HepG2 (cell line): Measurements from ENCODE around the gene SNX19. TPM values are rescaled to one million over a fixed set of nuclear protein-coding genes. Genes with fewer than 3 reads are reported as not detected.

ENCODE experiments used
- CBX2 ChIP-seq, 2 experiments: fragments of 200-600 bp in 1 of 2; sonication (generic); formaldehyde crosslinking in 1 of 2; IDR thresholded peaks; 2 replicates each; pipeline versions ENCODE4 v1.7.0 to v1.8.1; 2018 to 2022; ENCODE audit warnings: low read depth in 2 of 2, low read length in 1 of 2, mild to moderate bottlenecking in 1 of 2, missing genetic modification reagents in 1 of 2
- CBX5 ChIP-seq: sonication (generic); formaldehyde crosslinking; IDR thresholded peaks from 2 replicates; pipeline ENCODE4 v1.4.0; 2020; ENCODE audit warnings: missing genetic modification reagents, borderline replicate concordance
- CREM ChIP-seq, 2 experiments: sonication (generic) in 1 of 2; formaldehyde crosslinking in 1 of 2; IDR thresholded peaks; 2 replicates each; pipeline versions ENCODE4 v1.4.0 to v1.6.1; 2016 to 2020; ENCODE audit warnings: antibody characterized with exemption in 1 of 2, mild to moderate bottlenecking in 1 of 2, missing genetic modification reagents in 1 of 2
- DPF2 ChIP-seq: sonication (generic); formaldehyde crosslinking; IDR thresholded peaks from 2 replicates; pipeline ENCODE4 v1.4.0; 2020; ENCODE audit warnings: mild to moderate bottlenecking, low read depth, missing genetic modification reagents, borderline replicate concordance
- PCBP2 ChIP-seq: fragments of 200-400 bp; formaldehyde crosslinking; optimal IDR thresholded peaks from 2 replicates; pipeline ENCODE3; 2018; ENCODE audit warnings: low read length, low read depth; ENCODE audit not compliant: poor library complexity, severe bottlenecking
- SETDB1 ChIP-seq: sonication (generic); formaldehyde crosslinking; IDR thresholded peaks from 2 replicates; pipeline ENCODE4 v1.5.1; 2020; ENCODE audit warnings: missing genetic modification reagents, mild to moderate bottlenecking, borderline replicate concordance
- TCF7 ChIP-seq: sonication (generic); IDR thresholded peaks from 2 replicates; pipeline ENCODE4 v1.6.1; 2016; ENCODE audit warnings: antibody characterized with exemption, low read depth
- ZNF598 ChIP-seq: sonication (generic); formaldehyde crosslinking; IDR thresholded peaks from 2 replicates; pipeline ENCODE4 v1.5.1; 2020; ENCODE audit warnings: mild to moderate bottlenecking, missing genetic modification reagents, borderline replicate concordance
- ZNF784 ChIP-seq: sonication (generic); formaldehyde crosslinking; IDR thresholded peaks from 2 replicates; pipeline ENCODE4 v1.5.1; 2020; ENCODE audit warnings: missing genetic modification reagents, mild to moderate bottlenecking, borderline replicate concordance
- polyA plus RNA-seq, 8 experiments: library from polyadenylated mRNA; depleted of rRNA in 3 of 8; stranded (reverse) in 7 of 8; unstranded in 1 of 8; fragments of >200 nt; fragmentation: Illumina TruSeq in 4 of 8; extraction: Trizol in 4 of 8; gene quantifications; 2 replicates each; pipeline versions ENCODE4 v1.2.1 to v1.2.3, GENCODE V29; 2011 to 2016; ENCODE audit warnings: low read depth in 4 of 8, missing spikeins in 1 of 8, mixed read lengths in 1 of 8; ENCODE audit not compliant: insufficient read depth in 1 of 8
- total RNA-seq, 5 experiments: library from RNA; depleted of rRNA; stranded (reverse); fragments of >200 nt; fragmentation: Illumina TruSeq; extraction: Trizol; gene quantifications; 2 replicates each; pipeline ENCODE4 v1.2.3, GENCODE V29; 2016; ENCODE audit warnings: low read depth in 1 of 5
- TF ChIP-seq, protein P1 (sequence below): sonication (generic); formaldehyde crosslinking; IDR thresholded peaks from 2 replicates; pipeline ENCODE4 v1.4.0; 2020; ENCODE audit warnings: missing genetic modification reagents, borderline replicate concordance
- TF ChIP-seq, protein P2 (sequence below): sonication (generic); formaldehyde crosslinking; IDR thresholded peaks from 2 replicates; pipeline ENCODE4 v1.4.0; 2020; ENCODE audit warnings: mild to moderate bottlenecking, missing genetic modification reagents
- TF ChIP-seq, protein P3 (sequence below): sonication (generic); IDR thresholded peaks from 2 replicates; pipeline ENCODE4 v1.6.1; 2016; ENCODE audit warnings: low read depth, borderline replicate concordance
- TF ChIP-seq, protein P4 (sequence below): sonication (generic); formaldehyde crosslinking; IDR thresholded peaks from 2 replicates; pipeline ENCODE4 v1.9.0; 2021; ENCODE audit warnings: missing genetic modification reagents, mild to moderate bottlenecking, borderline replicate concordance

Gene SNX19
- total and polyA plus RNA-seq, 2 of the 13 experiments (the other 11 are each of a cell fraction or from before 2014, with no cell fraction given), result 0.13 to 0.27 TPM

GRCh38 chr11:130865774-130866114 lies 50.5 kb downstream of the SNX19 start (continued):
- TF ChIP-seq, protein P1, sequence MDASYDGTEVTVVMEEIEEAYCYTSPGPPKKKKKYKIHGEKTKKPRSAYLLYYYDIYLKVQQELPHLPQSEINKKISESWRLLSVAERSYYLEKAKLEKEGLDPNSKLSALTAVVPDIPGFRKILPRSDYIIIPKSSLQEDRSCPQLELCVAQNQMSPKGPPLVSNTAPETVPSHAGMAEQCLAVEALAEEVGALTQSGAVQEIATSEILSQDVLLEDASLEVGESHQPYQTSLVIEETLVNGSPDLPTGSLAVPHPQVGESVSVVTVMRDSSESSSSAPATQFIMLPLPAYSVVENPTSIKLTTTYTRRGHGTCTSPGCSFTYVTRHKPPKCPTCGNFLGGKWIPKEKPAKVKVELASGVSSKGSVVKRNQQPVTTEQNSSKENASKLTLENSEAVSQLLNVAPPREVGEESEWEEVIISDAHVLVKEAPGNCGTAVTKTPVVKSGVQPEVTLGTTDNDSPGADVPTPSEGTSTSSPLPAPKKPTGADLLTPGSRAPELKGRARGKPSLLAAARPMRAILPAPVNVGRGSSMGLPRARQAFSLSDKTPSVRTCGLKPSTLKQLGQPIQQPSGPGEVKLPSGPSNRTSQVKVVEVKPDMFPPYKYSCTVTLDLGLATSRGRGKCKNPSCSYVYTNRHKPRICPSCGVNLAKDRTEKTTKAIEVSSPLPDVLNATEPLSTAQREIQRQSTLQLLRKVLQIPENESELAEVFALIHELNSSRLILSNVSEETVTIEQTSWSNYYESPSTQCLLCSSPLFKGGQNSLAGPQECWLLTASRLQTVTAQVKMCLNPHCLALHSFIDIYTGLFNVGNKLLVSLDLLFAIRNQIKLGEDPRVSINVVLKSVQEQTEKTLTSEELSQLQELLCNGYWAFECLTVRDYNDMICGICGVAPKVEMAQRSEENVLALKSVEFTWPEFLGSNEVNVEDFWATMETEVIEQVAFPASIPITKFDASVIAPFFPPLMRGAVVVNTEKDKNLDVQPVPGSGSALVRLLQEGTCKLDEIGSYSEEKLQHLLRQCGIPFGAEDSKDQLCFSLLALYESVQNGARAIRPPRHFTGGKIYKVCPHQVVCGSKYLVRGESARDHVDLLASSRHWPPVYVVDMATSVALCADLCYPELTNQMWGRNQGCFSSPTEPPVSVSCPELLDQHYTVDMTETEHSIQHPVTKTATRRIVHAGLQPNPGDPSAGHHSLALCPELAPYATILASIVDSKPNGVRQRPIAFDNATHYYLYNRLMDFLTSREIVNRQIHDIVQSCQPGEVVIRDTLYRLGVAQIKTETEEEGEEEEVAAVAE (CRISPR knock-in tag), result no peak
- TF ChIP-seq, protein P2, sequence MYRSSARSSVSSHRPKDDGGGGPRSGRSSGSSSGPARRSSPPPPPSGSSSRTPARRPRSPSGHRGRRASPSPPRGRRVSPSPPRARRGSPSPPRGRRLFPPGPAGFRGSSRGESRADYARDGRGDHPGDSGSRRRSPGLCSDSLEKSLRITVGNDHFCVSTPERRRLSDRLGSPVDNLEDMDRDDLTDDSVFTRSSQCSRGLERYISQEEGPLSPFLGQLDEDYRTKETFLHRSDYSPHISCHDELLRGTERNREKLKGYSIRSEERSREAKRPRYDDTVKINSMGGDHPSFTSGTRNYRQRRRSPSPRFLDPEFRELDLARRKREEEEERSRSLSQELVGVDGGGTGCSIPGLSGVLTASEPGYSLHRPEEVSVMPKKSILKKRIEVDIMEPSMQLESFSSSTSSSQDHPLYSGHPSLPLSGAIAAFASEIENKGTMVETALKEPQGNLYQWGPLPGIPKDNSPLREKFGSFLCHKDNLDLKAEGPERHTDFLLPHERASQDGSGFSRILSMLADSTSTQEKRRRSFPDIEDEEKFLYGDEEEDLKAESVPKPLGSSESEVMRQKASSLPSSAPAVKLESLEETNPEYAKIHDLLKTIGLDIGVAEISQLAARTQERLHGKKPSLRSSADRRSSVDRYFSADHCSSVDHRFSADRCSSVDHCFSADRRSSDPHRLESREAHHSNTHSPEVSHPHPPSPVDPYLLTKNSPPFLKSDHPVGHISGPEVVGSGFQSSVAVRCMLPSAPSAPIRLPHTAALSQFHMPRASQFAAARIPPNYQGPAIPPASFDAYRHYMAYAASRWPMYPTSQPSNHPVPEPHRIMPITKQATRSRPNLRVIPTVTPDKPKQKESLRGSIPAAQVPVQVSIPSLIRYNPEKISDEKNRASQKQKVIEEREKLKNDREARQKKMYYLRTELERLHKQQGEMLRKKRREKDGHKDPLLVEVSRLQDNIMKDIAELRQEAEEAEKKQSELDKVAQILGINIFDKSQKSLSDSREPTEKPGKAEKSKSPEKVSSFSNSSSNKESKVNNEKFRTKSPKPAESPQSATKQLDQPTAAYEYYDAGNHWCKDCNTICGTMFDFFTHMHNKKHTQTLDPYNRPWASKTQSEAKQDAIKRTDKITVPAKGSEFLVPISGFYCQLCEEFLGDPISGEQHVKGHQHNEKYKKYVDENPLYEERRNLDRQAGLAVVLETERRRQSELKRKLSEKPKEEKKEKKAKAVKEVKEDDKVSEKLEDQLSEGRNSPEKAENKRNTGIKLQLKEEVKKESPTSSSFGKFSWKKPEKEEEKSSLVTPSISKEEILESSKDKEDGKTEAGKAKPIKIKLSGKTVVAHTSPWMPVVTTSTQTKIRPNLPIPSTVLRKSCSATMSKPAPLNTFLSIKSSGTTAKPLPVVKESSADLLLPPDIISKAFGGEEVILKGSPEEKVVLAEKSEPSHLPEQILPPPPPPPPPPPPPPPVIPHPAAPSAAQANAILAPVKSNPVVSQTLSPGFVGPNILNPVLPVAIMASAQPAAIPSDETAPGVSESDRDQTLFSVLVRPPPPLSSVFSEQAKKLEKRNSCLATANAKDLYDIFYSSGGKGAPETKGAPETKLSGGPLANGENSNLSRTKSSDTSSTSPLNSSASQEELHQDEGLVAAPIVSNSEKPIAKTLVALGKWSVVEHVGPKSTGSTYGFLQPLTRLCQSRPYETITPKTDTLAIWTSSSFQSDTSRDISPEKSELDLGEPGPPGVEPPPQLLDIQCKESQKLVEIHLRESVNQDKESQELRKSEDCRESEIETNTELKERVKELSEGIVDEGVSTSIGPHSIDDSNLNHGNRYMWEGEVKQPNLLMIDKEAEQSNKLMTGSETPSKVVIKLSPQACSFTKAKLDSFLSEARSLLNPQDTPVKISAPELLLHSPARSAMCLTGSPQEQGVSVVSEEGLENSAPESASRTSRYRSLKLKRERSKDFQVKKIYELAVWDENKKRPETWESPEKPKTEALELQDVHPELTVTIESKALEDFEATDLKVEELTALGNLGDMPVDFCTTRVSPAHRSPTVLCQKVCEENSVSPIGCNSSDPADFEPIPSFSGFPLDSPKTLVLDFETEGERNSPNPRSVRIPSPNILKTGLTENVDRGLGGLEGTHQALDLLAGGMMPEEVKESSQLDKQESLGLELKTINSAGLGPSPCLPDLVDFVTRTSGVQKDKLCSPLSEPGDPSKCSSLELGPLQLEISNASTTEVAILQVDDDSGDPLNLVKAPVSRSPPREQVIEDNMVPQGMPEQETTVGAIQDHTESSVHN (CRISPR knock-in tag), result no peak
- TF ChIP-seq, protein P3, sequence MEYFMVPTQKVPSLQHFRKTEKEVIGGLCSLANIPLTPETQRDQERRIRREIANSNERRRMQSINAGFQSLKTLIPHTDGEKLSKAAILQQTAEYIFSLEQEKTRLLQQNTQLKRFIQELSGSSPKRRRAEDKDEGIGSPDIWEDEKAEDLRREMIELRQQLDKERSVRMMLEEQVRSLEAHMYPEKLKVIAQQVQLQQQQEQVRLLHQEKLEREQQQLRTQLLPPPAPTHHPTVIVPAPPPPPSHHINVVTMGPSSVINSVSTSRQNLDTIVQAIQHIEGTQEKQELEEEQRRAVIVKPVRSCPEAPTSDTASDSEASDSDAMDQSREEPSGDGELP, result no peak
- no peak for TF ChIP-seq CBX2 (IDR thresholded peaks at IDR 0.05; ENCODE audit: low read depth, low read length)
- TF ChIP-seq CBX2 (CRISPR knock-in tag; IDR thresholded peaks at IDR 0.05; ENCODE audit: low read depth), result no peak
- no peak for TF ChIP-seq TCF7
- TF ChIP-seq ZNF598 (CRISPR knock-in tag), result no peak
- TF ChIP-seq CREM (IDR thresholded peaks at IDR 0.05), result no peak
- TF ChIP-seq CREM (CRISPR knock-in tag; IDR thresholded peaks at IDR 0.05), result no peak
- no peak for TF ChIP-seq PCBP2
- no peak for TF ChIP-seq DPF2 (CRISPR knock-in tag)
- TF ChIP-seq SETDB1 (CRISPR knock-in tag), result no peak
- TF ChIP-seq CBX5 (CRISPR knock-in tag), result 0 out of 2 replicates have a peak, but pooled peaks have one; percentile 10
- no peak for TF ChIP-seq ZNF784
- TF ChIP-seq, protein P4, sequence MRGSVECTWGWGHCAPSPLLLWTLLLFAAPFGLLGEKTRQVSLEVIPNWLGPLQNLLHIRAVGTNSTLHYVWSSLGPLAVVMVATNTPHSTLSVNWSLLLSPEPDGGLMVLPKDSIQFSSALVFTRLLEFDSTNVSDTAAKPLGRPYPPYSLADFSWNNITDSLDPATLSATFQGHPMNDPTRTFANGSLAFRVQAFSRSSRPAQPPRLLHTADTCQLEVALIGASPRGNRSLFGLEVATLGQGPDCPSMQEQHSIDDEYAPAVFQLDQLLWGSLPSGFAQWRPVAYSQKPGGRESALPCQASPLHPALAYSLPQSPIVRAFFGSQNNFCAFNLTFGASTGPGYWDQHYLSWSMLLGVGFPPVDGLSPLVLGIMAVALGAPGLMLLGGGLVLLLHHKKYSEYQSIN (CRISPR knock-in tag), result no peak
